CD14-positive monocyte (primary cell): ENCODE measurements around the gene FAM13A. TPM values are rescaled to one million over a fixed set of nuclear protein-coding genes. Genes with fewer than 3 reads are reported as not detected.

Experiments used
- DNase-seq, 3 donors: peaks; one replicate each; pipeline ENCODE4 v3.0.0-alpha.2; 2011 to 2022
- H2AFZ ChIP-seq: 2 replicates; pipeline ENCODE4 v1.6.0; 2012; ENCODE audit warnings: mild to moderate bottlenecking, low read depth, low read length, inconsistent platforms; ENCODE audit not compliant: insufficient read depth, poor library complexity, severe bottlenecking
- H3K27ac ChIP-seq, 2 donors: 1 replicate in 1 of 2; 2 replicates in 1 of 2; pipeline ENCODE4 v1.5.1; 2012 to 2013; ENCODE audit warnings: low read length in 2 of 2, control low read depth in 1 of 2, inconsistent platforms in 1 of 2, low read depth in 1 of 2, mild to moderate bottlenecking in 1 of 2
- H3K27me3 ChIP-seq, 2 donors: one replicate each; pipeline versions ENCODE4 v1.6.0 to v1.6.1; 2011 to 2013; ENCODE audit warnings: low read length in 2 of 2; ENCODE audit not compliant: control insufficient read depth in 2 of 2, insufficient read depth in 2 of 2
- H3K36me3 ChIP-seq, 2 donors: replicated peaks in 1 of 2; 1 replicate in 1 of 2; 2 replicates in 1 of 2; pipeline versions ENCODE4 v1.5.1 to v1.6.1; 2012 to 2013; ENCODE audit warnings: low read length in 2 of 2, control low read depth in 1 of 2, inconsistent platforms in 1 of 2, mild to moderate bottlenecking in 1 of 2; ENCODE audit not compliant: insufficient read depth in 2 of 2, control insufficient read depth in 1 of 2
- H3K4me1 ChIP-seq, 2 donors: 1 replicate in 1 of 2; 2 replicates in 1 of 2; pipeline versions ENCODE4 v1.5.1 to v1.6.1; 2012 to 2013; ENCODE audit warnings: low read length in 2 of 2, control low read depth in 1 of 2, inconsistent platforms in 1 of 2, mild to moderate bottlenecking in 1 of 2, moderate library complexity in 1 of 2; ENCODE audit not compliant: insufficient read depth in 2 of 2, control insufficient read depth in 1 of 2
- H3K4me2 ChIP-seq: replicated peaks from 2 replicates; pipeline ENCODE3; 2012; ENCODE audit warnings: low read length, moderate library complexity, mild to moderate bottlenecking; ENCODE audit not compliant: poor library complexity, severe bottlenecking; ENCODE audit errors: extremely low read depth
- H3K4me3 ChIP-seq, 3 experiments: fragments of 200-600 bp in 1 of 3; sonication (generic) in 1 of 3; replicated peaks in 1 of 3; 1 replicate in 2 of 3; 2 replicates in 1 of 3; pipeline ENCODE4 v1.5.1; 2011 to 2013; ENCODE audit warnings: low read length in 3 of 3, mild to moderate bottlenecking in 3 of 3, control low read depth in 2 of 3, low read depth in 2 of 3, inconsistent platforms in 1 of 3, moderate library complexity in 1 of 3
- H3K79me2 ChIP-seq: 2 replicates; pipeline ENCODE4 v1.6.0; 2012; ENCODE audit warnings: mild to moderate bottlenecking, control low read depth, inconsistent platforms, low read length, moderate library complexity; ENCODE audit not compliant: insufficient read depth
- H3K9ac ChIP-seq: 2 replicates; pipeline ENCODE4 v1.6.0; 2017; ENCODE audit warnings: low read length, mild to moderate bottlenecking; ENCODE audit not compliant: insufficient read depth, poor library complexity, severe bottlenecking
- H3K9me3 ChIP-seq, 2 donors: replicated peaks in 1 of 2; 1 replicate in 1 of 2; 2 replicates in 1 of 2; pipeline versions ENCODE4 v1.5.1 to v1.6.1; 2012 to 2013; ENCODE audit warnings: low read length in 2 of 2, control low read depth in 1 of 2; ENCODE audit not compliant: control insufficient read depth in 1 of 2, insufficient read depth in 1 of 2
- H4K20me1 ChIP-seq: 2 replicates; pipeline ENCODE4 v1.6.0; 2012; ENCODE audit warnings: mild to moderate bottlenecking, low read length, control low read depth, moderate library complexity; ENCODE audit not compliant: insufficient read depth
- H3K27ac Mint-ChIP-seq, 7 donors: one replicate each; pipeline ENCODE4 v1.8.0; 2020; ENCODE audit warnings: mild to moderate bottlenecking in 7 of 7, mixed read lengths in 7 of 7, moderate library complexity in 6 of 7, inconsistent platforms in 2 of 7
- H3K27me3 Mint-ChIP-seq, 3 donors: one replicate each; pipeline ENCODE4 v1.8.0; 2021 to 2022; ENCODE audit warnings: low read depth in 3 of 3, mild to moderate bottlenecking in 3 of 3, mixed read lengths in 3 of 3, moderate library complexity in 3 of 3, inconsistent platforms in 1 of 3
- H3K36me3 Mint-ChIP-seq, 2 donors: one replicate each; pipeline ENCODE4 v1.8.0; 2020; ENCODE audit warnings: mixed read lengths in 2 of 2, inconsistent platforms in 1 of 2, mild to moderate bottlenecking in 1 of 2
- H3K4me1 Mint-ChIP-seq: one replicate; pipeline ENCODE4 v1.8.0; 2020; ENCODE audit warnings: mild to moderate bottlenecking, mixed read lengths
- H3K4me3 Mint-ChIP-seq, 2 donors: one replicate each; pipeline ENCODE4 v1.8.0; 2020; ENCODE audit warnings: mild to moderate bottlenecking in 2 of 2, mixed read lengths in 2 of 2, moderate library complexity in 1 of 2
- H3K9me3 Mint-ChIP-seq, 7 donors: one replicate each; pipeline ENCODE4 v1.8.0; 2020 to 2022; ENCODE audit warnings: mixed read lengths in 7 of 7, mild to moderate bottlenecking in 6 of 7, moderate library complexity in 6 of 7, inconsistent platforms in 2 of 7
- CTCF ChIP-seq: fragments of 200-600 bp; IDR thresholded peaks from one replicate; pipeline ENCODE4 v1.8.0; 2022; ENCODE audit warnings: antibody characterized with exemption, mild to moderate bottlenecking
- WGBS: methylation state at CpG from one replicate; pipeline ENCODE4 v1.1.5; 2013; ENCODE audit warnings: missing lambda C conversion rate; ENCODE audit not compliant: insufficient coverage; 5-methylcytosine and 5-hydroxymethylcytosine counted together
- intact Hi-C, 2 donors: fragments of 100-400 bp; cut with micrococcal nuclease; formaldehyde crosslinking; loops; one replicate each; pipeline versions ENCODE4 v1.15.0 to v1.15.1; 2023
- polyA plus RNA-seq, 3 donors: library from polyadenylated mRNA; depleted of rRNA in 1 of 3; unstranded in 2 of 3; stranded (reverse) in 1 of 3; fragments of 300-500 nt in 2 of 3; fragments of >200 nt in 1 of 3; fragmentation: Illumina TruSeq in 2 of 3; gene quantifications; 1 replicate in 2 of 3; 2 replicates in 1 of 3; pipeline ENCODE4 v1.2.3, GENCODE V29; 2012 to 2021

Gene FAM13A
- polyA plus RNA-seq, 3 donors: 5.3 to 20.0 (median 6.5) TPM

GRCh38 chr4:88813013-88813412 is 244.0 kb downstream of the FAM13A start:
- Mint-ChIP-seq H3K9me3 (peaks cover 0 to 1% (median 0%) of the 10 kb centered on the region in 7 donors), H3K4me3 (no peak overlapping the region), H3K4me1 (peaks cover 29% of the 10 kb centered on the region), H3K36me3 (peaks cover 20 to 24% of the 10 kb centered on the region in 2 donors), H3K27me3 (peaks cover 0 to 2% (median 0%) of the 10 kb centered on the region in 3 donors), H3K27ac (no peak overlapping the region)
- no peak overlapping the region for H2AFZ ChIP-seq
- no peaks in the 10 kb centered on the region for H3K36me3 ChIP-seq
- peaks cover 99% of the 10 kb centered on the region for H4K20me1 ChIP-seq
- peaks cover 3 to 19% of the 10 kb centered on the region in 2 donors for H3K4me1 ChIP-seq
- TF ChIP-seq CTCF: no peak
- peaks cover 67% of the 10 kb centered on the region for H3K79me2 ChIP-seq
- WGBS: no CpG with 5 or more reads among the region's 4 CpGs
- H3K27ac ChIP-seq: no peak overlapping the region
- H3K4me3 ChIP-seq: no peak overlapping the region
- no peak overlapping the region for H3K4me2 ChIP-seq
- H3K9ac ChIP-seq: no peak overlapping the region
- DNase-seq: no peak
- intact Hi-C loops: loop anchor here in 1 of 2 donors (10.0 kb wide), 1 partner anchor 292 kb away; no protein-coding TSS in a partner anchor
- no peaks in the 10 kb centered on the region for H3K27me3 ChIP-seq
- H3K9me3 ChIP-seq: no peaks in the 10 kb centered on the region

GRCh38 chr4:88812420-88812819 is 244.6 kb downstream of the FAM13A start:
- intact Hi-C loops: loop anchor here in 1 of 2 donors (10.0 kb wide), 1 partner anchor 292 kb away; no protein-coding TSS in a partner anchor

More at GRCh38 chr4:88812420-88812819, 244.6 kb downstream of the FAM13A start:
- no peaks in the 10 kb centered on the region for H3K36me3 ChIP-seq
- WGBS: no CpG with 5 or more reads among the region's 1 CpG
- H4K20me1 ChIP-seq: peaks cover 99% of the 10 kb centered on the region
- Mint-ChIP-seq H3K4me1 (peaks cover 29% of the 10 kb centered on the region), H3K4me3 (no peak overlapping the region), H3K27ac (peak overlapping the region in 1 of 7 donors; percentile 75), H3K36me3 (peaks cover 20 to 25% of the 10 kb centered on the region in 2 donors), H3K9me3 (peaks cover 0 to 1% (median 0%) of the 10 kb centered on the region in 7 donors), H3K27me3 (peaks cover 0 to 2% (median 0%) of the 10 kb centered on the region in 3 donors)
- peaks cover 3 to 19% of the 10 kb centered on the region in 2 donors for H3K4me1 ChIP-seq
- DNase-seq: no peak
- no peak overlapping the region for H3K4me3 ChIP-seq
- no peaks in the 10 kb centered on the region for H3K9me3 ChIP-seq
- H3K27me3 ChIP-seq: no peaks in the 10 kb centered on the region
- TF ChIP-seq CTCF: no peak
- H3K9ac ChIP-seq: no peak overlapping the region
- H2AFZ ChIP-seq: no peak overlapping the region
- no peak overlapping the region for H3K4me2 ChIP-seq
- H3K27ac ChIP-seq: no peak overlapping the region
- peaks cover 67% of the 10 kb centered on the region for H3K79me2 ChIP-seq
